ENCODE results near the gene NRP1.

Gene NRP1

GRCh38 chr10:33293531-33294170 lies 40.8 kb downstream of the NRP1 start:
- in situ Hi-C loops (cut with MboI; ENCODE audit: low sequenced_read_pairs), result no loop called here

GRCh38 chr10:33293076-33293475 lies 41.4 kb downstream of the NRP1 start:
- in situ Hi-C loops (cut with MboI; ENCODE audit: low sequenced_read_pairs), result no loop called here

DNA sequence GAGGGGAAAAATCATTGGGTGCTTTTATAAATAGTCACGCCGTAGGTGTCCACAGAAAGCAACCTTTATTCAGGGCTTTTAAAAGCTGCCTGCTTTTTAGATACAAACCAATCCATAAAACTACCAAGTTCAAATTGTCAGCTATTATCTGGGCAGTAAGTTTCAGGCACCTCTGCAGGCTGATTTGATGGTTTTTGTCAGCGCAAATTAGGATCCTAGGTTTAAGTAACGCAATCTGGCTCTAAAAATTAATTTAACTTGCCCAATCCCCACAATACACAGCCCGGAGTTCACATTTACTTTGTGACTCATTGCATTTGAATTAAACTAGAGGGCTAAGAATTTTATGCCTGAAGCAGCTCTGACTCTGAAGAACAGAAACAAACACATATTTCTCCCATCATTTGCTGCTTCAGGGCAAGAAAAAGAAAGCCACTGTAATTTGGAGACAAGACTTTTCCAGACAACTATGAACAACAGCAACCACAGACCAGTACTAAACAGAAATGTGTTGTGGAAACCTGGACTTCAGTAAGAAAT lies 43.3 kb downstream of the NRP1 start:
- in situ Hi-C loops (cut with MboI; ENCODE audit: low sequenced_read_pairs), result no loop called here

DNA sequence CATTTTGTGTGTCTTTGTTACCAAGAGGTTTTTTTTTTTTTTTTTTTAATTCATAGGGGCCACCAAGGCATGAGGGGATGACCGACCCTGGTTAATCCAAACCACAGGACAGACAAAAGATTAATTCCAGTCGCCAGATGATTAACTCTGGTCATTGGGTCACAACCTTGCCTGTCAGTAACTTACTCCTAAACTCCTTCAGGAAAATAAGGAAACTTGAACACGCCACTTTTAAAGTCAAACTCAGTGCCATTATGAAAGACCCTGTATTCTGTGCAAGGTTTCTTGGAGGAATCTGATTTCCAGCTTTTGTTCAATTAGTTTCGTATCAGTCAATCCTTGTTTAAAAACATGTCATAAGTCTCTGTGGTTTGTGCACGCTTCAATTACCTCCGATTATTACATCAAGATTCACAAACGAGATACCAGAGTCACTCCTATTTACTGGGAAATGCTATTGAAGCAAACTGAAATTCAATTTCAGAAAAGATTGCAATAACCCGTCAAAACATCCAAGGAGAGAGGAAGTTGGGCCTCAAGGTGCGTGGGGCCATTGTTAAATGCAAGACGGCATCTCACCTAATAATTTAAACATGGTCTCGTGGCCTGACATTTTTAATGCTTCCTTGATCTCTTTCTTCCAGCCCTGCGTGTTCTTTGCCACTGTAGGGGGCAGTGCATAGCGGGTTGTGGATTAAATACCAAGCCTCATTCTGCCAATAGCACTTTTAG lies 44.0 kb downstream of the NRP1 start:
- in situ Hi-C loops (cut with MboI; ENCODE audit: low sequenced_read_pairs), result no loop called here

GRCh38 chr10:33289776-33290175 lies 44.7 kb downstream of the NRP1 start:
- in situ Hi-C loops (cut with MboI; ENCODE audit: low sequenced_read_pairs), result no loop called here

DNA sequence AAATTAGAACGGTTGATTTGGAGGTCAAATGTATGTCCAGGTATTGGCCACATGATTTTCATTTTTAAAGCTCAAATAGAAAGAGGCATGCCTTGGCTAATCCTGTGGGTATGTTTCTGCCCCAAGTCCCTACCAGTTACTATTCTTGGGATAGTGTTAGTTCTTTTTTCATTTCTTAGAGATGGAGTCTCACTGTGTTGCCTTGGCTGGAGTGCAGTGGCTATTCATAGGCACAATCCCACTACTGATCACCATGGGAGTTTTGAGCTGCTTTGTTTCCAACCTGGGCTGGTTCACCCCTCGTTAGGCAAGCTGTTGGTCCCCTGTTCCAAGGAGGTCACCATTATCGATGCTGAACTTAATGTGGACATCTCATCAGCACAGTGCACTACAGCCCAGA lies 46.3 kb downstream of the NRP1 start:
- in situ Hi-C loops (cut with MboI; ENCODE audit: low sequenced_read_pairs), result no loop called here

DNA sequence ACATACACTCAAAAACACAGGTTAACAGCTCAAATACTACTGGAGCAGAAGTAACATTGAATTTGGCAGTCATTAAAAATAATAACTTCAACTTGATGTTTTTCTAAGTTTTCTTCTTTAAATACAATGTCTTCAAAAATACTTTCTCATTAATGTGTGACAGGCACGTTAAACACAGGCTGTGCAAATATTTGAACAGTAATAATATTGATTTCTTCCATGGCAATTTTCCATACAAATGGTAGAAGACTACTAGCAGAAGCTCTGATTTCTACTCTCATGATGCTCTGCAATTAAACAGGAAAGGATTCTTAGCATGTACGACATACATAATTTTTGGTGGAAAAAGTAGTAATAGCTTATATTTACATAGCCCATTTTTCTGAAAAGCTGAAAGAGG lies 47.4 kb downstream of the NRP1 start:
- in situ Hi-C loops (cut with MboI; ENCODE audit: low sequenced_read_pairs), result no loop called here

DNA sequence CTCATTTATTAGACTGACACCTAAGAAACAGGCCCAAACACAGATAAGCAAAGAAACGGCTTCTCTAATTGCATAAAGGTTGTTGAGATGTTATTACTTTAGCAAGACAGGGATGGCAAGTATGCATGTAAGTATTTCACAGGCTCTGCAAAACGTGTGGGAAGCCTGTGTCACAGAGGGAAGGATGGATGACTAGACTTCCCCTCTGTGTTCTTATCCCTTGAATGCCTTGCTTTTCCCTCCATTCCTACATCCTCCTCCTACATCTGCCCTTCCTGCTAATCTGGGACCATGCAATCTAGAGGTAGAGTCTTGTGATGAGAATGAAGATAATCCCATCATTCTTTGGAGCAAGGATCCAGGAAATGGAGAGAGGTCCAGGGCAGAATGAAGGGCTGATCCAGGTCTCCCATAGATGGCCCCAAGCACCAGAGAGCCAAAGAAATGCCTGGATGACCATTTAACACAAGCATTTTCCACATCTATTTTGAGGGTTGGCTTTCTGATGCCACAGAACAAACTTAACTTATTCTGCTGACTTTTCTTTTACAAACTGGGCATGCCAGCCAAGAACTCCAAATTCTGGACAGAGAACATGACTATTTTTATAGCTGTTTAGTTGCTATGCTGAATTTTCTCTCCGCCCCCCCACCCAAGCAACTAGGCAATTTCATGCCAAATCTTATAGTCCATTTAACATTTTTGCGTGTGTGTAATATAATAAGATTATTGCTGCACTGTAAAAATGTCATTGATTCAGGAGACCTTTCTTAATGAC lies 48.1 kb downstream of the NRP1 start:
- in situ Hi-C loops (cut with MboI; ENCODE audit: low sequenced_read_pairs), result no loop called here

DNA sequence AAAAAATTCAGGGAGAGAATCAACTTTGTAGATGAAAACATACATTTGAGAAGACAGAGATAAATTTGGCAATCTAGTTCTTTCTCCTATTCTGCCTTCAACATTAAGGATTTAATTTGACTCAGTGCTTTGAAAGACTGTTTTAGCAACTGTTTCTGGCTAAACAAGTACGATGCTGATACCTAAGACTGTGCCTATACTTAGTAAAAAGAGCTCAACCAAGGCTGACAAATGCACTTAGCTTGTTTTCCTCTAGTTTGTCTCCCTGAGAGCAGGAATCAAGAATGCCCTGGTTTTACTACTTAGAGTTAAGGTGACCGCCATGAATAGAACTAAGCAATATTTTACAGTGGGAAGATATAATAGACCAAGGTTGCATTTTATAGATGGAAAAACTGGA lies 49.5 kb downstream of the NRP1 start:
- in situ Hi-C loops (cut with MboI; ENCODE audit: low sequenced_read_pairs), result no loop called here

DNA sequence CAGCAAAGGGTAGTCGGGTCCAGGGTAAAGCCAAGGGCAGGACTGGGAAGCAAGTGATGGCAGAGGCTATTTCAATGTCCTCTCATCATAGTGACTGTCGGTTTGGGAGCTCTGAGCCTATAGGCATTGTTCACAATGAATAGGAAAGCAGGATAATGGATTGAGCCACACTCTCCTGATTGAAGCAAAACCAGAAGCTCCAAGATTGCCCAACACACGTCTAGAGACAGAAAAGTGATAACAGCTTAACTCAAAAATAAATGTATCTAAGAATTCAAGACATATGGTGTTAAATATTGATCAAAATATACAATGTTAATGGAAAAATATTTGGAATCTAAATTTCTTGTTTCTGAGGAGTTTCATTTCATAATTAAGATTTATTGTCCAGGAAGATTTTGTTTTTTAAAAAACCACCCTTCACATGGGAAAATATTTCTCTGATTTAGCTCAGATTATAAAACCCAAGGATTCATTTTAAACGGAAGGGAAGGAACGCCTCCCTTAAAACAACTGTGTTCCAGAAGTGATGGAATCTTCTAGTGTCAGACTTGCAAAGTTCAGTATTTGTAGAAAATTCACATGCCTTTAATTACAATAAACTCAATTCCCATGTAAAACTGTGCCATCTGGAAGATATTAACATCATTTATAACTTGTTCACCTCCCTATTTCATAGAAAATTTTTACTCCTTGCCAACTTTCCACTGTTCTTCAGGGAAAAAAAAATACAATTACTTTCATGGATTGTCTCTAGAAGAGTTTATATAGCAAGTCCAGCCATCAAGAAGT lies 54.5 kb downstream of the NRP1 start:
- in situ Hi-C loops (cut with MboI; ENCODE audit: low sequenced_read_pairs), result no loop called here

DNA sequence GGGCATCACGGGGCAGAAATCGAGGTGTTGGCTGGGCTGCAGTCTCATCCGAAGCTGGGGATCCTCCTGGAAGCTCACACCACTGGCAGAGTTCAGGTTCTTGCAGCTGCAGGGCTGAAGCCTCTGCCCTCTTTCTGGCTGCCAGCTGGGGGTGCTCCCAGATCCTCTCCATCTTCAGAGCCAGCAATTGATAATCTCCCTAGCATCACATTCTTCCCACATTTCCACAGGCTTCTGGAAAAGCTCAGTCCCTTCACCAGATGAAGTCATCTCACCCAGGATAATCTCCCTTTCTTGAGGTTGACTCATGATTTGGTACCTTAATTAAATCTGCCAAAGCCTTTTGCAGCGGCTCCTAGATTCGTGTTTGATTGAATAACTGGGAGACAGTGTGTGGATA lies 55.2 kb downstream of the NRP1 start:
- in situ Hi-C loops (cut with MboI; ENCODE audit: low sequenced_read_pairs), result no loop called here

DNA sequence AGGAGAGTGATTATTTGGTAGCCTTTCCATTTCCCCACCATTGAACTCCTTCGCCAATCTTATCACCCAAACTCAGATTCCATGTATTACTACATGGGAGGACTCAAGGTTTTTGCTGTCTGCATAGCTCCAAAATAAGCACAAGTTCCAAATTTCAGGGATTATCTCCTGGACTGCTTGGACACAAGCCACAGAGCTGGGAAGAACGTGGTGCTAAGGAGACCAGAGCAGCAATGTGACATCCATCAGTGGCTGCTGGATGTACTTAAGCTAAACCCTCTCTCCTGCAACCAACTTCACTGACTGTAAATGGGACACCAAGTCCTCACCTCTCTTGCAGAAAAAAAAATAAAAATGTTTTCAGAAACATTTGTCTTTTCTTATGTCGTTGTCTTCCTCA lies 56.3 kb downstream of the NRP1 start:
- in situ Hi-C loops (cut with MboI; ENCODE audit: low sequenced_read_pairs), result no loop called here

DNA sequence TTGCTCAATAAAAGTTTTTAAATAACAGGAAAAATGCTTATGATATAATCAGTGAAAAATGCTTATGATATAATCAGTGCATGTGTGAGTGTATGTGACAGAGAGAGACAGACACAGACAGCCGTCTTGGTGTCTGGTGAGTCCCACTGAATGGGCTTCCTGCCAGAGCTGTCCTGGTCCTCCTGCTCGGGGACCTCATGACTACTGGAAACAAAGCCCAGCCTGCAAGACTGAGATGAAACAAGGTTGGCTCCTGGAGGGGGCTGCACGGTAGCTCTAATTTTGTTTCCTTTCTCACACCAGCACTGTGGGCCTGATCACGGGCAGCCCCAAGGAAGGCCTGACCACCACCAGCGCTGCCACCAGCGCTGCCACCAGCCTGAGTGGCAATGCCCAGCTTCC lies 57.3 kb downstream of the NRP1 start:
- in situ Hi-C loops (cut with MboI; ENCODE audit: low sequenced_read_pairs), result no loop called here

- in situ Hi-C loops (cut with MboI; ENCODE audit: low sequenced_read_pairs), result no loop called here
Observed at GRCh38 chr10:33276282-33276923, 58.1 kb downstream of the NRP1 start.

DNA sequence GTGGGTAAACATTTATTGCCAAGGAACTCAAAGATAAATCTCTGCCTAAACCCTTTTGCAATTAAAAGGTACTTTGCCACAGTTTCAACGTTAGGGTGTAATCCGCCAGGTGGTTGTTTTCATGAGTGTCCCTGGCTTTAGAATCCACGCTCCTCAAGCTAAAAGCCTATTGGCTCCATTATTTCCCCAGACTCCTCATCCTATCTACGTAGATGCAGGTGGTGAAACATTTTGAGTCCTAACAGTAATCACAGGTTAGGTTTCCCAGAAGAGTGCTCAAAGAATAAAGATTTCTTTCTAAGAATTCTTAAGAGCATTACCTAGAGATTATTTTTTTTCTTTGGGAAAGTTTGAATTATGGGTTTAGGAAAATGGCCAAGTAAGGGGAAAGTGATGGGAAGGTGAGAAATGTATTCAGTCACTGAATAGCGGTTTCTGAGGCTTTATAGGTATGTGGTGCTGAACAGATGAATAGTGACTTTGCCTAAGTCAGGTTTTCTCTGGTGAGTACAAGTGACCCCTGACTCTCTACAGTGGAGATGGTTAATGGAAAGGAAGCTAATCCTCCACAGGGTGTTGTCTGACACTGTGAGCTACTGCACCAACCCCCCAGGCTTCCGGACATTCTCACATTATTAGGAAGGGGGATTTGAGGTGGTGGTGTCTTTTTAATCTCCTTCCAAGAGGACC lies 60.2 kb downstream of the NRP1 start:
- in situ Hi-C loops (cut with MboI; ENCODE audit: low sequenced_read_pairs), result no loop called here

DNA sequence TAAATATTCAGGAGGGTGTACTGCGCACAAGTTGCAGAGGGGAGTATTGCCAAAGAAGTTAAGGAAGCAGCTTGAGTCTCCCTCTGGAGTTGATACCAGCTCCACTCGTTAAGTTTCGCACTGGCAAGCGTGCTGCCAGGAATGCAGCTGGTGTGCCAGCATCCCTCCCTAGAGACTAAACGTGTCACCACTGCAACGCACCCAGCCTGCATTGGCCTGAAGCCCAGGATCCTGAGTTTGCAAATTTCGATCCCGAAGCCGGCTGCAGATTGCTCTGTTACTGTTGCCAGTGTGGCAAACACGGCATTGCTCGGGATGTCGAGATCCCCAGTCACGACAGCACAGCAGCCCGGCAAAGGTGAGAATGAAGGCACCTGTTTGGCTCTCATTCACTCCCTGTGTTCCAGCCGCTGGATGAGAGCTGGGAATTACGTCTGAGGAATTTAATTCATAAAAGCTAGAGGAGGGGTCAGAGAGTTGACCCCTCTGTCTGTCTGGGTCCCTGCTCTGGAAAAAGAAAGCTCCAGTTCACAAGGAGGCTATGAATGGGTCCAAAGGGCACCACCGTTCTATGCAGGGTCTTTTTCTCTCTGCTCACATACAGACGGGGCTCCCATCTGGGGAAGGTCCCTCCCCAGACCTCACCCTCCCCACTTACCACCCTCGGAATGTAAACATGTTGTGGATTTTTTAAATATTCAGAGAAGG lies 61.0 kb downstream of the NRP1 start:
- in situ Hi-C loops (cut with MboI; ENCODE audit: low sequenced_read_pairs), result no loop called here

GRCh38 chr10:33272635-33273034 lies 61.8 kb downstream of the NRP1 start:
- in situ Hi-C loops (cut with MboI; ENCODE audit: low sequenced_read_pairs), result no loop called here

- in situ Hi-C loops (cut with MboI; ENCODE audit: low sequenced_read_pairs), result no loop called here
Observed at GRCh38 chr10:33271969-33272583, 62.4 kb downstream of the NRP1 start.

DNA sequence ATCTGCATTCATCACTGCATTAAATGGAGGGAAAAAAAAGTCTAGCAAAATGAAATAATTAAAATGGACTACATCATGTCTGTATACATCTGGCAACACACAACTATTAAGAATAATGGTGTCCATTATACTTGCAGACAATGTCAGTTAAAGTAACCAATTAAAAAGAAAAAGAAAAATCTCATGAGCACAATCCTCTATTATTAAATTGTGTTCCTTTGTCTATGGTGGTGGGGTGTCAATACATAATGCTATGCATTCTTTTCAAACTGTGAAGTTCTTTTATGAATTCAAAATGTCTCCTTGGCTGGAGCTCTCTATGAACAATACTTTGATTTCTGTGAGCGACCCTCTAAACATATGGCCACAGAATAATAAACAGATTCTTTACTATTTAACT lies 63.5 kb downstream of the NRP1 start:
- in situ Hi-C loops (cut with MboI; ENCODE audit: low sequenced_read_pairs), result no loop called here

Data from HL-60/S4 treated with phorbol 12-myristate 13-acetate at 8.2 ng/mL for 4 days and 3 days (cell line).